Naive thymus-derived CD4-positive, alpha-beta T cell (primary cell): Measurements from ENCODE around the gene PSMD2. TPM values are rescaled to one million over a fixed set of nuclear protein-coding genes. Genes with fewer than 3 reads are reported as not detected.

Experiments used
- ATAC-seq: fragments of 150-1000 bp; cut with Tn5 transposase; 2 replicates; pipeline ENCODE4 v1.10.0; 2021; ENCODE audit warnings: mild to moderate bottlenecking, moderate library complexity
- CTCF ChIA-PET: fragments of 350-600 bp; sonication (Branson Sonifier 250); formaldehyde crosslinking; loops from one replicate; lab custom pipeline; 2021; ENCODE audit warnings: antibody characterized with exemption; lab: Charles Lee
- POLR2A ChIA-PET: fragments of 350-600 bp; sonication (Branson Sonifier 250); formaldehyde crosslinking; loops from one replicate; lab custom pipeline; 2021; ENCODE audit warnings: antibody characterized with exemption, inconsistent platforms; lab: Charles Lee
- DNase-seq, 9 donors: peaks; one replicate each; pipeline versions ENCODE4 v3.0.0 to v3.0.0-alpha.2; 2020 to 2022; ENCODE audit warnings: mixed read lengths in 1 of 9
- H3K27ac ChIP-seq: one replicate; pipeline ENCODE4 v1.7.0; 2013; ENCODE audit warnings: mild to moderate bottlenecking, low read depth, low read length, moderate library complexity
- H3K27me3 ChIP-seq, 2 donors: one replicate each; pipeline ENCODE4 v1.7.0; 2013; ENCODE audit warnings: low read length in 2 of 2, mild to moderate bottlenecking in 2 of 2, moderate library complexity in 2 of 2; ENCODE audit not compliant: control insufficient read depth in 2 of 2, insufficient read depth in 2 of 2
- H3K36me3 ChIP-seq, 3 experiments: 1 replicate in 2 of 3; 2 replicates in 1 of 3; pipeline ENCODE4 v1.7.0; 2013; ENCODE audit warnings: low read length in 3 of 3, mild to moderate bottlenecking in 3 of 3, moderate library complexity in 1 of 3; ENCODE audit not compliant: insufficient read depth in 3 of 3, control insufficient read depth in 2 of 3
- H3K4me1 ChIP-seq, 2 donors: one replicate each; pipeline ENCODE4 v1.7.0; 2013; ENCODE audit warnings: low read length in 2 of 2, mild to moderate bottlenecking in 2 of 2, moderate library complexity in 1 of 2; ENCODE audit not compliant: control insufficient read depth in 2 of 2, insufficient read depth in 2 of 2
- H3K4me3 ChIP-seq: 2 replicates; pipeline ENCODE4 v1.7.0; 2013; ENCODE audit warnings: mild to moderate bottlenecking, low read length
- H3K9me3 ChIP-seq, 3 experiments: 1 replicate in 2 of 3; 2 replicates in 1 of 3; pipeline ENCODE4 v1.7.0; 2013; ENCODE audit warnings: low read length in 3 of 3; ENCODE audit not compliant: control insufficient read depth in 2 of 3
- H3K27ac Mint-ChIP-seq, 9 donors: one replicate each; pipeline ENCODE4 v1.8.0; 2020 to 2022; ENCODE audit warnings: mixed read lengths in 9 of 9, mild to moderate bottlenecking in 8 of 9, moderate library complexity in 5 of 9, inconsistent platforms in 2 of 9
- H3K27me3 Mint-ChIP-seq, 5 donors: one replicate each; pipeline ENCODE4 v1.8.0; 2021 to 2022; ENCODE audit warnings: mixed read lengths in 5 of 5, mild to moderate bottlenecking in 1 of 5
- H3K36me3 Mint-ChIP-seq, 5 donors: one replicate each; pipeline ENCODE4 v1.8.0; 2020 to 2022; ENCODE audit warnings: mixed read lengths in 5 of 5, mild to moderate bottlenecking in 3 of 5, inconsistent platforms in 1 of 5
- H3K4me1 Mint-ChIP-seq, 7 donors: one replicate each; pipeline ENCODE4 v1.8.0; 2020 to 2022; ENCODE audit warnings: mixed read lengths in 7 of 7, mild to moderate bottlenecking in 3 of 7, inconsistent platforms in 1 of 7
- H3K4me3 Mint-ChIP-seq, 10 donors: one replicate each; pipeline ENCODE4 v1.8.0; 2020 to 2022; ENCODE audit warnings: mild to moderate bottlenecking in 10 of 10, mixed read lengths in 10 of 10, moderate library complexity in 6 of 10, inconsistent platforms in 2 of 10
- H3K9me3 Mint-ChIP-seq, 11 donors: one replicate each; pipeline ENCODE4 v1.8.0; 2020 to 2022; ENCODE audit warnings: mixed read lengths in 11 of 11, mild to moderate bottlenecking in 4 of 11, inconsistent platforms in 1 of 11, moderate library complexity in 1 of 11
- intact Hi-C, 2 donors: fragments of 100-400 bp; cut with micrococcal nuclease; formaldehyde crosslinking; loops; one replicate each; pipeline ENCODE4 v1.15.1; 2023
- polyA plus RNA-seq, 2 donors: library from polyadenylated mRNA; unstranded; fragments of 300-500 nt; fragmentation: Illumina TruSeq; gene quantifications; one replicate each; pipeline ENCODE4 v1.2.3, GENCODE V29; 2021
- total RNA-seq, 6 experiments: library from RNA in 5 of 6; stranded (reverse) in 5 of 6; gene quantifications; 1 replicate in 5 of 6; 2 replicates in 1 of 6; pipeline ENCODE4 v1.2.3 and lab custom pipeline; 2021 to 2026

PSMD2 gene
- total and polyA plus RNA-seq, 7 experiments from 2014 or later = 139 to 204 (median 150) TPM

DNA sequence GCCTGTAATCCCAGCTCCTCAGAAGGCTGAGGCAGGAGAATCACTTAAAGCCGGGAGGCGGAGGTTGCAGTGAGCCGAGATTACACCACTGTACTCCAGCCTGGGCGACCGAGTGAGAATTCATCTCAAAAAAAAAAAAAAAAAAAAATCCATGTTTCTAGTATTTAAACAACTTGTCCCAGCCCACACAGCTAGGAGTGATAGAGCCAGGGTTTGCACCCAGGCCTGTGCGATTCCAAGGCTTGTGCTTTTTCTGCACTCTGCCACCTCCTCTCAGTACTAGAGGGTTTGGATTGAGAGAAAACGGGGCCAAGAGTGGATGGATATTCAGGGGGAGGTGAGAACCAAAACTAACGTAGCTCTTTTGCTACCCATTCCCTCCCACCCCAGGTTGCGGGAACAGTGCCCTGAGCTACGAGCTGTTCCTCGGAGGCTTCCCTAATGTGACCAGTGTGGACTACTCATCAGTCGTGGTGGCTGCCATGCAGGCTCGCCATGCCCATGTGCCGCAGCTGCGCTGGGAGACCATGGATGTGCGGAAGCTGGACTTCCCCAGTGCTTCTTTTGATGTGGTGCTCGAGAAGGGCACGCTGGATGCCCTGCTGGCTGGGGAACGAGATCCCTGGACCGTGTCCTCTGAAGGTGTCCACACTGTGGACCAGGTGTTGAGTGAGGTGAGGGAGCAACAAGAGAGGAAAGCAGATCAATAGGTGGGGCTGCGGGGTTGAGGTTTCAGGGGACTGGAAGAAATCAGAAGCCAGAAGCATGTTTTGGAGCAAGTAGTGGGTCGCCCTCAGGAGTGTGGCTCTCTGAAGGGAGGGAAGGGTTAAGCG lies 41.7 kb upstream of the PSMD2 start:
- peaks cover 15 to 21% (median 17%) of the 10 kb centered on the region in 7 donors for H3K4me1 Mint-ChIP-seq
- peaks cover 11 to 28% (median 17%) of the 10 kb centered on the region in 5 donors for H3K27me3 Mint-ChIP-seq

DNA sequence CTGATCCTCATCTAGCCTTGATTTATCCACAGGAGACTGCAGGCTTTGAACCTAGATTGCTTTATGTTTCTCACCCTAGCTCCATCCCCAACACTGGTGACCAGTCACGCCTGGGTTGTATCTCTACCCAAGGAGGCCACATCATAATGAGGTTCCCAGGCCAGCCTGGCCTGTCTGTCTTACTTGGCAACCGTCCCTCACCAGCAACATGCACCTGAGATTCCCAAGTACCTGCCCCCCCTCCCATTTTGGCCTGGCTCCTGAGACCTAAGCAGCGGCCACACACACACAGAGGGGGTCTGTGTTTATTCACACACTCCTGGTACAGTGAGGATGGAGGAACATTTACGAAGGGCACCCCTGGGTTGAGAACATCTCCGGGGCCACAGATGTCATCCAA lies 40.1 kb upstream of the PSMD2 start:
- H3K27ac Mint-ChIP-seq = no peak overlapping the region
- Histone ChIP-seq H3K4me1 (peaks cover 15 to 20% of the 10 kb centered on the region in 2 donors), H3K36me3 (no peaks in the 10 kb centered on the region), H3K27me3 (peaks cover 0 to 9% of the 10 kb centered on the region in 2 donors), H3K27ac (no peak overlapping the region), H3K9me3 (no peaks in the 10 kb centered on the region), H3K4me3 (no peak overlapping the region)
- ChIA-PET CTCF (no interaction called here), POLR2A (no interaction called here)
- peak overlapping the region in 9 of 10 donors; percentile 0 to 77 (median 57) for H3K4me3 Mint-ChIP-seq
- peaks cover 0 to 4% (median 0%) of the 10 kb centered on the region in 11 donors for H3K9me3 Mint-ChIP-seq
- H3K36me3 Mint-ChIP-seq = peaks cover 0 to 15% (median 5%) of the 10 kb centered on the region in 5 donors
- DNase-seq (no peak), ATAC-seq (no peak)
- peaks cover 19 to 27% (median 21%) of the 10 kb centered on the region in 7 donors for H3K4me1 Mint-ChIP-seq
- H3K27me3 Mint-ChIP-seq = peaks cover 20 to 38% (median 23%) of the 10 kb centered on the region in 5 donors
- intact Hi-C loops = loop anchor here in 1 of 2 donors (1.0 kb wide), 1 partner anchor 19 kb away; no protein-coding TSS in a partner anchor

More for the DNA sequence above, 41.7 kb upstream of the PSMD2 start:
- Mint-ChIP-seq H3K9me3 (peaks cover 0 to 4% (median 0%) of the 10 kb centered on the region in 11 donors), H3K36me3 (peaks cover 0 to 15% (median 5%) of the 10 kb centered on the region in 5 donors), H3K4me3 (no peak overlapping the region), H3K27ac (no peak overlapping the region)
- H3K4me1 ChIP-seq = peaks cover 11 to 14% of the 10 kb centered on the region in 2 donors
- no peak overlapping the region for H3K4me3 ChIP-seq
- no peak for ATAC-seq
- DNase-seq = no peak
- H3K27me3 ChIP-seq = peaks cover 0 to 4% of the 10 kb centered on the region in 2 donors
- POLR2A ChIA-PET = no interaction called here
- CTCF ChIA-PET = no interaction called here
- no peaks in the 10 kb centered on the region for H3K36me3 ChIP-seq
- no peak overlapping the region for H3K27ac ChIP-seq
- H3K9me3 ChIP-seq = no peaks in the 10 kb centered on the region
- intact Hi-C loops = no loop called here

DNA sequence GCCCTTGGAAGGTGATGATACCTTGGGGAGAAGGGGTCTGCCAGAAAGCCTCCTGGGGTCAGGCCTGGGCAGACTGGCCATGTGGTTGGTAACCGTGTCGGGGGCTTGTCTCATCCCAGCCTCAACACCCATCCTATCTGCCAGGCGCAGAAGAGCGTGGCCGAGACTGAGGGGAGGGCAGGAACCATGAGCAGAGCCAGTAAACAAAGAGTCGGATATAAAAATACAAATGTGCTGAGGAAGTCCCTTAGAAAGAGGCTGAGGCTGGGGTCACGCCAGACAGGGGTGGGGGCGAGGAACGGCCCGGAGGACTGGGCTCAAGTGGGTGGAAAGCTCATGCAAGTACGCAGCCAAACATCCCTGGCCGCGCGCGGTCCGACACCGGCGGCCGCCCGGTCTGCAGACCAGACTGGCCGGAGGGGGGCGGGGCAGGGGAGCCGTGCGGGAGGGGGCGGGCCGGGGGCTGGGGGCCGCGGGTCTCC lies 39.6 kb upstream of the PSMD2 start:
- Mint-ChIP-seq H3K4me1 (peaks cover 19 to 27% (median 21%) of the 10 kb centered on the region in 7 donors), H3K36me3 (peaks cover 0 to 15% (median 5%) of the 10 kb centered on the region in 5 donors), H3K27me3 (peaks cover 22 to 42% (median 24%) of the 10 kb centered on the region in 5 donors), H3K4me3 (peak overlapping the region; percentile 51 to 77 (median 64)), H3K27ac (no peak overlapping the region), H3K9me3 (peaks cover 0 to 4% (median 0%) of the 10 kb centered on the region in 11 donors)
- POLR2A ChIA-PET = no interaction called here
- no peak overlapping the region for H3K4me3 ChIP-seq
- intact Hi-C loops = loop anchor here in 1 of 2 donors (1.0 kb wide), 1 partner anchor 19 kb away; no protein-coding TSS in a partner anchor
- H3K27ac ChIP-seq = no peak overlapping the region
- H3K36me3 ChIP-seq = no peaks in the 10 kb centered on the region
- ATAC-seq (no peak), DNase-seq (no peak)
- H3K27me3 ChIP-seq = peaks cover 0 to 10% of the 10 kb centered on the region in 2 donors
- peaks cover 15 to 20% of the 10 kb centered on the region in 2 donors for H3K4me1 ChIP-seq
- H3K9me3 ChIP-seq = no peaks in the 10 kb centered on the region
- CTCF ChIA-PET = no interaction called here

DNA sequence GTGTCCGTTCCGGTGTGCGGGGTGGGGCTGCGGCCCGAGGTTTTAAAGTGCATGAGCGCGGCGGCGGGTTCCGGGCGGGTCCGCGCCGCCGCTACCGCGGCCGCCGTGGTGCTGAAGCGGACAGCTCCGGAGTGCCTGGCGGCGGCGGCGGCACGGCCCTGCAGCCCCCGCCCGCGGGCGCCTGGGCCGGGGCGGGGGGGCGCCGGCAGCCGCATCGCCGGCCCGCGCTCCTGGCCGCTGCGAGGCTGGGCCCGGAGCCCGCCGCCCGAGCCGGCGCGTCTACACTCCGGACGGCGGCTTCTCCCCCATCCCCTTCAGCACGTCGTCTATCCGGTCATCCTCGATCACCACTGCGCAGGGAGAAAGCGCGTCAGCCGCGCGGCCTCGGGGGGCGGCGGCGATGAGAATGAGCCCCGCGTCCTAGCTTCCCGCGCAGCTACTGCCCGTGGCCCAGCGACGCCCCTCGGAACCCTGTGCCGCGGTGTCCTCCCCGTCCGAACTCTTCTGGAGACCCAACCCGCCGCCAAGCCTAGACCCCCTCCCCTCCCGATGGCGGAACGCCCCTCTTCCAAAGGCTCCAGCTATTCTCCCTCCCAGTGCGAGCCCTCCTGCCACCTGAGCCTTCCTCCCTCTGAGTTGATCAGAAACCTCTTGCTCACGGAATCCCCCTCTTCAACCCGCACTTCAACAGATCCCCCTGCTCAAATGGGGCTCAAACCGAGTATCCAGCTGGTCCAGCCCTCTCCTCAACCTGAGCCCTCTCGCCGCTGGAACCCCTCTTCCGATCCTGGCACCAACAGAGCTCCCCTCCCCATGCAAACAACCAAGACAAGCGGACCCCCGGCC lies 38.9 kb upstream of the PSMD2 start:
- H3K4me3 ChIP-seq = peak overlapping the region; percentile 35
- intact Hi-C loops = loop anchor here (1.0 to 5.0 kb wide), 4 partner anchors 10 to 39 kb away; partner anchors contain the start of genes PSMD2 (in 1 of the 2) and VWA5B2 (in 1 of the 2)
- Mint-ChIP-seq H3K9me3 (peaks cover 0 to 4% (median 0%) of the 10 kb centered on the region in 11 donors), H3K4me3 (peak overlapping the region; percentile 76 to 98 (median 82)), H3K27me3 (peaks cover 29 to 49% (median 31%) of the 10 kb centered on the region in 5 donors), H3K27ac (peak overlapping the region in 2 of 9 donors; percentile 3 to 10), H3K4me1 (peaks cover 19 to 27% (median 21%) of the 10 kb centered on the region in 7 donors), H3K36me3 (peaks cover 0 to 15% (median 5%) of the 10 kb centered on the region in 5 donors)
- ChIA-PET CTCF (interaction anchor here (2.2 kb wide), 1 partner anchor 10 kb away, joined by 6 read pairs; the partner anchor contains the start of gene EEF1AKMT4), POLR2A (no interaction called here)
- DNase-seq (peak in 8 of 9 donors; percentile 21 to 62 (median 38)), ATAC-seq (peak; percentile 80)
- no peaks in the 10 kb centered on the region for H3K9me3 ChIP-seq
- peaks cover 15 to 20% of the 10 kb centered on the region in 2 donors for H3K4me1 ChIP-seq
- H3K36me3 ChIP-seq = no peaks in the 10 kb centered on the region
- H3K27me3 ChIP-seq = peaks cover 0 to 13% of the 10 kb centered on the region in 2 donors
- no peak overlapping the region for H3K27ac ChIP-seq

DNA sequence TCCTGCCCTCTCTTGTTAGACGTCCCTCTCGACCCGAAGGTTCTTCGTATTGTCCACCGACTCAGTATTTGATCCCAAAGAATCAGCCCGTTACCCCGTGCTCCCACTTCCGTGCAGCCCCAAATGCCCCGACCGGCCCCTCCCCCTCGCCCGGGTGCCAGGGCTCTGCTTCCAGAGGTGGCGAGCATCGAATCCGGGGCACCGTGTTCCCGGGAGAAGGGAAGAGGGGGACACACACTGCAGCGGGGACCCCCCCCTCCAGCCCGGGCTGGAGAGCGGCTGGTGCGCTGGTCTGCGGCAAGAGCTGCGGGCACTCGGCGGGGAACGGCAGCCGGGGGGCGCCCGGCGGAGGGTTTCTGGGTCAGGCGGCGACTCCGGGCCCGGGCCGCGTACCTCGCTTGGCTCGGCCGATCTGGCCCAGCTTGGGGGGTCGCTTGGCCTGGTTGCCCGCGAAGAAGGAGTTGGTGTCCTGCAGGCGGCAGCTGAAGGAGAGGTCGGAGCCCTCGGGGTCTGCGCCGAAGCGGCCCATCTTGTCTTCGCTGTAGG lies 38.2 kb upstream of the PSMD2 start:
- Histone ChIP-seq H3K9me3 (no peaks in the 10 kb centered on the region), H3K4me3 (peak overlapping the region; percentile 35), H3K27me3 (peaks cover 0 to 18% of the 10 kb centered on the region in 2 donors), H3K4me1 (peaks cover 15 to 20% of the 10 kb centered on the region in 2 donors), H3K27ac (no peak overlapping the region), H3K36me3 (no peaks in the 10 kb centered on the region)
- ATAC-seq = no peak
- Mint-ChIP-seq H3K4me3 (peak overlapping the region; percentile 76 to 98 (median 82)), H3K4me1 (peaks cover 18 to 27% (median 21%) of the 10 kb centered on the region in 7 donors), H3K9me3 (peaks cover 0 to 4% (median 0%) of the 10 kb centered on the region in 11 donors), H3K27me3 (peaks cover 32 to 53% (median 34%) of the 10 kb centered on the region in 5 donors), H3K27ac (peak overlapping the region in 1 of 9 donors; percentile 3), H3K36me3 (peaks cover 0 to 15% (median 5%) of the 10 kb centered on the region in 5 donors)
- POLR2A ChIA-PET = no interaction called here
- CTCF ChIA-PET = interaction anchor here (2.2 kb wide), 1 partner anchor 11 kb away, joined by 6 read pairs; the partner anchor contains the start of gene EEF1AKMT4
- DNase-seq = no peak
- intact Hi-C loops = loop anchor here (1.0 to 5.0 kb wide), 4 partner anchors 10 to 38 kb away; partner anchors contain the start of genes PSMD2 (in 1 of the 2) and VWA5B2 (in 1 of the 2)
